HK-2 (cell line): ENCODE measurements around the gene OR5W2.
"Not testable (repeated sequence)": the region's sequence is repeated elsewhere in the genome, so short reads cannot be mapped to it uniquely, and the experiment has no call there.

Source experiments
- DNase-seq: peaks from one replicate; pipeline ENCODE4 v3.0.0-alpha.2; 2018; ENCODE audit not compliant: unreplicated experiment

Gene OR5W2

DNA sequence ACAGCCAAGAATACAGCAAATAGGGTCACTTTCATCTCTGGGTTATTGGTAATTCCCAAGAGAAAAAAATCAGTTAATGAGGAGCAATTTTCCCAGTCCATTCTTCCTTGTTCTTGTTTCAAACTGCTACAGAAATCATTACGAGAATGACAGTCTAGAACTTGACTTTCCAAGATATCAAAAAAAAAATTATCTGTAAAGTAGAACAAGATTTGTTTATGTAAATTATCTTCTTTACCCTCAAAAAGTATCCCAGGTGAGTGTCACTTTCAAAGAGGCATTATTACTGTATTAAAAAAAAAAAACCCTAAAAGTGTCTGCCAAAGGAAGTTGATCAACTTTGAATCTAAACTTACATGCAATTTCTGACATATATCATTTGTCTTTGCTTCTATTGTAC, at the start of gene OR5W2:
OR5W2 (minus strand) TSS at position 101 of the 400 bp plus-strand sequence; CDS start at position 101, 0 bp downstream.
- no peak for DNase-seq

DNA sequence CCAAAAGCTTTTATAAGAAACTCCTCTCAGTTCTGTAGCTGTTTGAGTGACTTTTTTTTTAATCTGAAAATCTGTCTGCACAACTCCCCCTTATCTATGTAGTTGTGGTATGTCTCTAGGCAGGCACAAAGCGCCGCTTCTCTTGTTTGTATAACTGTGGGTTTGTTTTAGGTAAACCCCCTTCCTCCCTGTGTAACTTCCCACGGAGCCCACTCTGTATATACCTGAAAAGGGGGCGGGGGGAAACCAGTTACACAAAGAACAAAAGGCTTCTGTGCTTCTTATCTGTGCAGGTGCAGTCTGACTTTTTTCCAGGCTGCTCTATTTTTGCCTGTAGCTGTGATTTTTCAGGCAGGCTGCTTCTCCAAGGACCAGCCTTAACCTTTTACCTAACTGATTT, 42.1 kb upstream of the OR5W2 start:
- no peak for DNase-seq

DNA sequence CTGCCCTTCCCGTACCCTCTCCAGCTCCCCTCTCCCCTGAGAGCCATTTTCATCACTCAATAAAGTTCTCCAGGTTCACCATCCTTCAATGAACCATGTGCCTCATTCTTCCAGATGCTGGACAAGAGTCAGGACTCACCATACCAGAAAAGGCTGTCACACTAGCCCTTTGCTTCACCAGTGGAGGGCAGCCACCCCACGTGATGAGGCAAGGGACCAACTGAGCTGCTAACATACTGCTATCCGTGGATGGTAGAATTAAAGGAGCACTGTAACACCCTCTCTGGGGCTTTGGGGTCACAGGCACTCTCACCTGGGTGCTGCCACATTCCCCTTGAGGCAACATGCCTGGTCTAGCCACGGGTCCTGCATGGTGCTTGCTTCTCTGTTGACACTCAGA, 34.9 kb upstream of the OR5W2 start:
- no peak for DNase-seq

DNA sequence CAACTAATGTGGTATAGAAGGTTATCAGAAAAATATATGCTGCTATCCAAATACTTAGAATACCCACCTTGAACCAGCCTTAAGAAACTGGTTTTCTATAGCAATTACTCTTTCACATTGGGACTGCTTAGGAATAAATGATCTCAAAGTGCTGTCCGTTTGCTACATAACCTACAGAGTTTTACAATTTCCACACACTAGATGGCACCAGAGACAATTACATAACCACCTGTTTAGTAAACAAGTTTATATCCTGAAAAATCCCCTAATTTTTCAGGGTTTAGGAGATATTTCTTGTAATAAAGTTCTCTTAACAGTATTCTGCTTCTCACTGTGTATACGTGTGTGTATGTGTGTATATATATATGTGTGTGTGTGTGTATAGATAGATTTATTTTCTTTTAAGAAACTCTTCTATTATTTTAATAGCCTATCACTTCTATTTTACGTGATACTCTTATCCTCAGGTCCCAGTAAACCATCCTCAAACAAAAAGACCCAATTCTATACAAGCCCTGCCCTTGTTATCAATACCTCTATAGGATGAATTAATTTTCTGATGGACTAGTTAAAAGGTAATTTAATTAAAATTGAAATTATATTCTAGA, 28.5 kb upstream of the OR5W2 start:
- no peak for DNase-seq

DNA sequence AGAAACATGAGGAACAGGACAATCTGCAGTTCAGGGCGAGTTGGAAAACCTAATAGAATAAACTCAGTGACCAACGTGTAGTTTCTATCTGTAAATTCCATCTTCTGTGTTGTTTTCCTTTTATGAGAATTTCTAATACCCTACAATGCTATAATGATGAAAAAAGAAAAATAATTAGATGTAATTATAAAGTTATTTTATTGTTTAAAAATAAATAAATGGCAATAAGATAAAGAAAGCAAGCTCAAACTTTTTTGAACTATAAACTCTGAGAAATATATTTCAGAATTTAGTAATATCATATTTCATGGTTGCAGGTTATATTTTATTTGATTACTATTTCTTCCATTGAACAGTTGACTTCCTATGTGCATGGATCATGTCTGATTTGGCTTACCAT, 21.9 kb upstream of the OR5W2 start, which contains the start of gene OR5I1:
OR5I1 (minus strand) TSS at position 101 of the 400 bp plus-strand sequence; CDS start at position 101, 0 bp downstream.
- DNase-seq = no peak

DNA sequence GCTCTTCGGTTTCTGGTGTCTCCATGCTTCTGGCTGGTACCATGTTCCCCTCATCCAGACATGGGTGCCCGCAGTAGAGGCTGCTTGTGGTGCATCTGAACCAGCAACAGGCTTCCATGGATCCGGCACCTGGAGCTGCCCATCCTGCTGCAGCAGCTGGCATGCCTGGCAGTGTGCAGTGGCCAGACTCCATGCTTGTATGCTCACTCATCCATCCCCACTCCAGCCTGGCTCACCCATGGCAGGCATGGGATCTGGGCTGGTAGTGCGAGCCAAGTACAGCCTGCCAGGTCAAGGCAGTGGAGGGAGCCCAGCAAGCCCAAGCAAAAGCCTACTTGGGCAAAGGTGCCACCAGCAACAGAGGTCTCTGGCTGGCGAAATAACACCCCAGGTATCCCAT, 6.2 kb upstream of the OR5W2 start:
- no peak for DNase-seq

DNA sequence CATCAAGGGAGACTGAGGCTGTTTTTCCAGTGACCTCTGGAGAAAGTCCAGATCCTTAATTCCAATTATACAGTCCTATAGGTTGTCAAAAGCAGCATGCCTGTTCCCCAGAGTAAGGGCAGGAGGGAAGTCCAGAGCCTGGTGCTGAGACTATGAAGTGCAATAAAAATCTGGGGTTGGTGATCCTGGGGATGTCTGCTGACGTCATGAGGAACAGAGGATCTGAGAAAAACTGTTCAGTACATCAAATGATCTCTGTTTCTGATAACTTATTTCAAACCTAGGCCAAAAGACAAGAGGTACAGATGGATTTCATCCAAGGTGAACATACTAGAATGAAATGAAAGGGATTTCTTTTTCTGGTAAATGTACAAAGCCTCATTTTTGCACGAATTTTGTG, 12.1 kb downstream of the OR5W2 start:
- DNase-seq = no peak

DNA sequence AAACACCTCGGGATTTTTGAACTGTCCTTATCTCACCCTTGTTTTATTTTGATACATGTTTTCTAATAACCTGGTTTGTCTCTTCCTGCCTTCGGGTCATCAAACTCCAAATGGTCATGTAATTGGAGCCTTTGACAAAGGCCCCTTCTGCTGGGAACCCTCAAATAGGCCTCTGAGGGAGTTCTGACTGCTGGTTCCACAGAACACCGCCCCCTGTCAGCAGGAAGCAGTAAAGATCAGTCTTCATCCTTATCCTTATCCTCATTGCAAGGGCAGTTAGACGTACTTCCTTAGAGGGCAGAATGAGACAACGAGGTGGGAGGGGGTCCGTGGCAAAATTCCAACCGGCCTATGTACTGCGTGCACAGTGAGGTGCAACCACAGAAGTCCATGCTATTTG, 19.2 kb downstream of the OR5W2 start:
- DNase-seq = no peak

DNA sequence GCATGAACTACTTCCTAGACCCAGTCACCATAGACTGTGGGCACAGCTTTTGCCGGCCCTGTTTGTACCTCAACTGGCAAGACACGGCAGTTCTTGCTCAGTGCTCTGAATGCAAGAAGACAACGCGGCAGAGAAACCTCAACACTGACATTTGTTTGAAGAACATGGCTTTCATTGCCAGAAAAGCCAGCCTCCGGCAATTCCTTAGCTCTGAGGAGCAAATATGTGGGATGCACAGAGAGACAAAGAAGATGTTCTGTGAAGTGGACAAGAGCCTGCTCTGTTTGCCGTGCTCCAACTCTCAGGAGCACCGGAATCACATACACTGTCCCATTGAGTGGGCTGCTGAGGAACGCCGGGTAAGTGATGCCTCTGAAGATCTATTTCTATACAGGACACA, 28.9 kb downstream of the OR5W2 start:
- not testable (repeated sequence) for DNase-seq

DNA sequence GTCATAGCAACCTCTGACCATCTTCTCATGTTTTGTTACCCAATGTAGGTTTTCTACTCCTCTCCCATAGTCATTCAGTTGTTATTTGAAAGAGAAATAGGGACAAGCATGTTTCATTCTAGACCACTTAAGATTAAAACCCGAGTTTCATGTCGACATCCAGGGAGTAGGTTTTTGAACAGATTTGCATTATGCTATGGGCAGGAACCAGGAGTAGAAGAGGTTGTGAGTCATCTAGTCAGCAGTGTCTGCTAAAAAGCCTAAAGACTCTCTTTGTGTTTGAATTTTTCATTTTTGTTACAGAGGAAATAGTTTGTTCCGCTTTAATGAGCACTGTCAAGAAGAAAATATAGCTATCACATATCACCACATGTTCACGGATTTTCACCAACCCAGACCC, 29.4 kb downstream of the OR5W2 start:
- DNase-seq = not testable (repeated sequence)

DNA sequence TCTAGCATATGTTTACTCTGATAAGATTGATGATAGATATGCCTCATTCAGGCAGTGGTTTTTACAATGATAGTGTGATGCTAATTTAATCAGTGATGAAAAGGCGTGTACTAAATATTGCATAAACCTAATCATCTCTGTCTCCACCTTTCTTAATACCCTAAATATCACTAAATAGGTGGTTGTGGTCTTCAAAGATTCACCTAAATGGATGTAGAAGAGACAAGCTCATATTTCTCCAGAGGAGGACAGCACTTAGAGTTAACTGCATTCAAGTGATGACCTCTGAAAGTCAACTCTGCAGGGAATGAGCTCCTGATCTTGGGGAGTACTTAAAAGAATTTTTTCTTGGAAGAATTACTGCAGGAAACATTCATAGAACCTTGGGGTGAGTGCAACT, 31.4 kb downstream of the OR5W2 start, which contains the start of gene TRIM51:
TRIM51 (plus strand) TSS at position 301 of the 400 bp plus-strand sequence. CDS start 2,132 bp downstream, outside the sequence.
- DNase-seq = not testable (repeated sequence)

DNA sequence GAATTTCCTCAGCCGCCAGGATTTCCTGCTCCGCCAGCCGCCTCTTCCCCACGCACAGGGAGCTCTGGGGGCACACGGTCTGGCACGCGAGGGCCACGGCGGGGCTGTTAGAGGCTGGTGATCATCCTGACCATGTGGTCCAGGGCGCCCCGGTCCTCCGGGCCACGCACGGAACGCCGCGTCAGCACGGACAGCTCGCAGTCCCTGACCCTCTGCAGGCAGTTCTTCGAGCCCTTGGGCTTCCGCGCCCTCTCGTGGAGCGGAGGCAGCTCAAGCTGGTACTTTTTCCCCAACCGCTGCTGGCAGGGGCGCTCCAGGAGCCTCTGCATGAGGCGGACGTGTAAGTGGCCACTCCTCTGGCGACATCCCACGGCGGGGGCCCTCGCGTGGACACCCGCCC, 41.2 kb downstream of the OR5W2 start:
- not testable (repeated sequence) for DNase-seq

DNA sequence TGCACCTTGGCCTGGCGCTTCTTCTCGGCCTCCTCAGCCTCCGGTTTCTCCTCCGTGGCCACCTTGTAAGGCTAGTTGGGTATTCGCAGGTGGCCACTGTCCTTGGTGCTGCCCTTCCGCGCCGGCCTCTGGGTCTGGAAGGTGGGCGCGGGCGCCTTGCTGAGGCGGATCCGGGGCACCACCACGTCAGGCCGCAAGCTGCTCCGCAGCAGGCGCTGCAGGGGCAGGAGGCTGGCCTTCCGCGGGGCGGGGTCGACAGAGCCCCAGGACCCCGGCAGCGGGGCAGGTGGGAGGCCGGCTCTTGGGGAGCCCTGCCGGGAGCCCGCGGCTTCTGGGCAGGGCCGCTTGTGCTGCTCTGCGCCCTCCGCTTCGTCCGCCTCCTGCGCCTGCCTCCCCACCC, 41.7 kb downstream of the OR5W2 start:
- not testable (repeated sequence) for DNase-seq

DNA sequence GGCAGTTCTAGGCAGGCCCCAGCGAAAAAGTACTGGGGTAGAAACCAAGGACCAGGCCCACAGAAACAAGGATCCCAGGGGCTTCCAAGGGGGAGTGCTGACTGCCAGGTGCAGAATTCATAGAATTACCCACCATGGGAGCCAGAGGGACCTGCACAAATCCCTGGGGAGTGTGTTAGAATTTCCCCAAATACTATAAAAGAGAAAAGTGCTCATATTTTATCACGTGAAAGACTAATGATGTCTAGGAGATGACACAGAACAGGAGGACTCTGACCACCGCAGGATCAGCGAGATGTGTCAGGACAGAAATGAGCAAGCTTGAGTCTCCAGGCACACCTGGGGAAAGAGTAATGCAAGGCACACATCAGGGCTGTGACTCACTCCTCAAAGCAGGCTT, 47.0 kb downstream of the OR5W2 start:
- not testable (repeated sequence) for DNase-seq
